Myocyte (in vitro differentiated cells): ENCODE data around the gene DES. TPM values are rescaled to one million over a fixed set of nuclear protein-coding genes. Genes with fewer than 3 reads are reported as not detected.

Experiments used
- DNase-seq: peaks from one replicate; pipeline ENCODE4 v3.0.0-alpha.2; 2012; ENCODE audit warnings: low read depth
- total RNA-seq: library from RNA; depleted of rRNA; stranded (reverse); fragments of >200 nt; gene quantifications from 2 replicates; pipeline ENCODE4 v1.2.3, GENCODE V29; 2014

The DES gene
- total RNA-seq, 1 donor from 2014 or later = 13,585 TPM

- DNase-seq = peak; percentile 81
These were observed 1.4 kb downstream of the DES start for GRCh38 chr2:219419331-219420197.

- no peak for DNase-seq
These were observed 2.5 kb downstream of the DES start for GRCh38 chr2:219420687-219421086.

GRCh38 chr2:219421323-219421722 is 3.1 kb downstream of the DES start:
- peak; percentile 26 for DNase-seq

- peak; percentile 35 for DNase-seq
These were observed 4.9 kb downstream of the DES start for GRCh38 chr2:219422952-219423534.

- DNase-seq = peak; percentile 40
These were observed 5.6 kb downstream of the DES start for GRCh38 chr2:219423652-219424377.

GRCh38 chr2:219425238-219426067 is 7.3 kb downstream of the DES start:
- DNase-seq = peak; percentile 27

- peak; percentile 26 for DNase-seq
These were observed 7.9 kb downstream of the DES start for GRCh38 chr2:219426068-219426443.

GRCh38 chr2:219426534-219427136 is 8.5 kb downstream of the DES start:
- peak; percentile 44 for DNase-seq

- DNase-seq = peak; percentile 56
These were observed 10.3 kb downstream of the DES start for GRCh38 chr2:219428469-219428868.

- peak; percentile 25 for DNase-seq
These were observed 11.9 kb downstream of the DES start for GRCh38 chr2:219429958-219430606.

- DNase-seq = peak; percentile 92
These were observed 12.7 kb downstream of the DES start for GRCh38 chr2:219430633-219431615.

GRCh38 chr2:219433666-219434467 is 15.7 kb downstream of the DES start:
- DNase-seq = peak; percentile 73

GRCh38 chr2:219434468-219434717 is 16.2 kb downstream of the DES start:
- DNase-seq = no peak

- no peak for DNase-seq
These were observed 16.7 kb downstream of the DES start, which contains the start of gene SPEG for GRCh38 chr2:219434718-219435525. TSS of gene SPEG (plus strand) at chr2:219434843. CDS start at chr2:219434978, 135 bp downstream.

GRCh38 chr2:219435701-219436100 is 17.5 kb downstream of the DES start:
- no peak for DNase-seq

GRCh38 chr2:219436491-219436890 is 18.3 kb downstream of the DES start:
- no peak for DNase-seq

GRCh38 chr2:219437141-219437540 is 19.0 kb downstream of the DES start:
- no peak for DNase-seq
